KBM-7 (cell line): ENCODE results near the gene LRRTM4.

Experiments
- DNase-seq: peaks from one replicate; pipeline ENCODE4 v3.0.0-alpha.2; 2015
- in situ Hi-C: fragments of 300-500 bp; cut with MboI; formaldehyde crosslinking; loops from 2 replicates; pipeline ENCODE4 v1.14.3; 2020; ENCODE audit warnings: low sequenced_read_pairs, low pct_unique_long_range_greater_than_20kb, mixed read lengths

LRRTM4 gene

DNA sequence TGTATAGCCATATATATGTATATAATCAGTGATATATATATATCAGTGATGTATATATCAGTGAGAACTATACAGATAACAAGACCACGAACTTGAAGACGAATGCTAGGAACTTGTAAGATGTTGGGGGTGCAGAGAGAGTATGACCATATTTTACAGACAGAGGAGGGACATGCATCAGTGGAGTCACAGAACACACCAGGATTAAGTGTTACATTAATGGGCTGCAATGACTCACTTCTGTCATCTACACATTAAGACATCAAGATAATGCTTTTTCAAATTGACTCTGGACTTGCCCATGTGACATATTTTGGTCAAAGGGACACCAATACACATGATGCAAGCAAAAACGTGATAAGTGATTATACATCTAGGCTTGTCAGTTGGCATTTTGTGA is 501.0 kb downstream of the LRRTM4 start:
- DNase-seq, result no peak
- in situ Hi-C loops, result no loop called here

DNA sequence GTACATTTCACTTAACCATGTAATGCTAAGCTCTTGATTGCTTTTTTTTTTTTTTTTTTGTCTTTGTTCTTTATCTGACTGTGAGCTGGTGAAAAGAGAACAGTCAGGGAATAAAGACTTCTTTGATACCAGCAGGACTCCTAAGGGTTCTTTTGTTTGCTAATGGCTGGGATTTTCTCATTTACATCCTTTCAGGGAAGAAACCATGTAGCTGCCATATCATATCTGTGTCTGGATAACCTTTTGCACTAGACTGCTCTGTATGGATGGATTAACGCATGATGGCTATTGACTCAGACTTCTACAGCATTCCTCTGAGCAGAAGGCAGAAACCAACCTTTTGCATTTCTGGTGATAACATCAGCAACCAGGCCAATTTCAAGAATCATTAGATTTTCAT is 504.0 kb downstream of the LRRTM4 start:
- in situ Hi-C loops, result no loop called here

GRCh38 chr2:77017355-77017745 is 504.8 kb downstream of the LRRTM4 start:
- in situ Hi-C loops, result no loop called here

More for the DNA sequence above, 504.0 kb downstream of the LRRTM4 start:
- no peak for DNase-seq

GRCh38 chr2:77016443-77017354 is 505.5 kb downstream of the LRRTM4 start:
- no peak for DNase-seq
- in situ Hi-C loops, result no loop called here

More at GRCh38 chr2:77017355-77017745, 504.8 kb downstream of the LRRTM4 start:
- no peak for DNase-seq

GRCh38 chr2:77013953-77014352 is 508.2 kb downstream of the LRRTM4 start:
- DNase-seq, result no peak
- in situ Hi-C loops, result no loop called here

- DNase-seq, result no peak
- in situ Hi-C loops, result no loop called here
Observed at GRCh38 chr2:77013457-77013856, 508.7 kb downstream of the LRRTM4 start.

GRCh38 chr2:77009307-77009706 is 512.9 kb downstream of the LRRTM4 start:
- in situ Hi-C loops, result no loop called here
- no peak for DNase-seq

DNA sequence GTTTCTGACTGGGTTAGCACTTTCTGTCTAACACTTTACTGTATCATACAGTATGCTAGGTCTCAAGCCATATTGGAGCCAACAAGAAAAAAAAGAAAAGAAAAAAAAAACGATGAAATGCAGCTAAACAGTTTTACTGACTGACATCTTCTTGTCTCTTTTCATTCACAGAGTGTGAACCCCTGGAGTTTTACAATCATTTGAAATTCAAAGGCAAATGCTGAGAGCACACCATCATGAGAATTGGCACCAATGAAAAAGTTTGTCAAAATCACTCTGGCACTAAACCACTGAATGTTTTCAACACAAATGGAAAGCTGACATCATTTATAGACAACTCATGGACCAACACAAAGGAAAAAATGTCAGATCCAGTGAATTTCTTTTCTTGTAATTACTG is 513.3 kb downstream of the LRRTM4 start:
- in situ Hi-C loops, result no loop called here
- DNase-seq, result no peak

GRCh38 chr2:77007686-77008085 is 514.5 kb downstream of the LRRTM4 start:
- DNase-seq, result no peak
- in situ Hi-C loops, result no loop called here

- in situ Hi-C loops, result no loop called here
- DNase-seq, result no peak
Observed at GRCh38 chr2:77005522-77005921, 516.7 kb downstream of the LRRTM4 start.

DNA sequence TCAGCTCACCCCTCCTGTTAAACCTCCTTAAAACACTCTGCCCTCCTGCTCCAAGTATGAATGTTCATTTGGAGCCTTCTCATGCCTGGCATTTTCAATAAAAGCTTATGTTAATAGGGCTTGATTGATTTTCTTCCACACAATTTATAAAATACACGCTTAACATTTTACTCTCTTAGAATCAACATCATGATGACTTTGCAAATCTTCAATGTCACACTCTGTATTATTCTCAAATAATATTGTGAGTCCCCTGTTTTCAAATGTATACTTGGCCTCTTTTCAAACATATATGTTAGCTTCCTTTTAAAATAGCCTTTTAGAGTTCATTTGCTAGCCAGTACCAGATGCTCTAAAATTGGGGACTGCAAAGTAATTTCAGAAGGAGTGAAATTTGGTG is 520.3 kb downstream of the LRRTM4 start:
- no peak for DNase-seq
- in situ Hi-C loops, result no loop called here

DNA sequence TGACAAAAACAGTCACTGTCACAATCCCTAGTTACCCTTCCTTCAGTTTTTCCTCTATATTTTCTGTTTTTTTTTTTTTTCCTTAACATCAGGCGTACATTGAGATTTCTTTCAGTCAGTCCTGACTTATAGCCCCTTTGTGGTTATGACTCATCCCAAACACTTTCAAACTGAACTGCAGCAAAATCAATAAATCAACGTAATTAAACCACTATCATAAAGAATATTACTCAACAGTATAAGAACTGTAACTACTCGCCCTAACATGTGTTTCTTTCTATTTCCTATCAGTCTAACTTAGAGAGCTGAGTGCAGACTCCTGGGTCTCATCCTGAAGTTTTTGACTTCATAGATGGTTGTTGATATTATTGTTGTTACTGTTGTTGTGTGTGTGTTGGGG is 523.5 kb downstream of the LRRTM4 start:
- DNase-seq, result no peak
- in situ Hi-C loops, result no loop called here

- in situ Hi-C loops, result no loop called here
- DNase-seq, result no peak
Observed at GRCh38 chr2:76998152-76998551, 524.0 kb downstream of the LRRTM4 start.

DNA sequence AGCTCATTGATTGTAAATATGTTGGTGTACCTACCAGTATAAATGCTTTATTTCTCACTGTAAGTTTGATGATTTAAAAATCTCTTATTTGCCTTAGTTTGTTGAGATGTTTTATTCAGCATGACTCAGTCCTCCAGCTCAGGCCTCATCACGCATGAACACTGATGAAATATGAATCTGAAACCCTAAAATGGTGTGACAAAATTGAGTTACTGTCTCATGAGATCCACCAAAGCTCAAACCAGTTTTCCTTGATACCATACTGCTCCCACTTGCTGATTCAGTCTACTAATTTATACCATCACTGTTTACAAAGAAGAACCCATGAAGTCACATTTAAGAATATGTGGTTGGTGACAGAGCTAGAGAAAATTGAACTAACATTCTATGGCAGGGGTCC is 524.9 kb downstream of the LRRTM4 start:
- in situ Hi-C loops, result no loop called here
- DNase-seq, result no peak

- in situ Hi-C loops, result no loop called here
- DNase-seq, result no peak
Observed at GRCh38 chr2:76985387-76986136, 536.6 kb downstream of the LRRTM4 start.

DNA sequence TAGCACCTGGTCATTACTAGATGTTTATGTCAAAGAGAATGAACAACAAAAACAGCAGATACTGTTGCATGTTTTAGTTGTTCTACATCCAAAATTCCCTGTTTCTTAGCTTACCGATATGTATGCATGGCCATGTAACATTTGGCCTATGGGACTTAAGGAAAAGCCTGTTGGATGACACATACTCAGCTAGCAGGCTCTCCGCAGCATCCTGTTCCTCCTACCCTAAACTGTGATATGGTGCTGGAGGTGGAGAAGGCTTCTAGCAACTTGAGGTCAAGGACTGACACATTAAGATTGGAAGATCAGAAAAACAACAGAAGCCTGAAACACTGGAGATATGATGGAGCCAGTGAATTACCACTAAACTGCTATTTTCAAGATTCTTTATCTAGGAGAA is 537.8 kb downstream of the LRRTM4 start:
- in situ Hi-C loops, result no loop called here
- DNase-seq, result no peak

DNA sequence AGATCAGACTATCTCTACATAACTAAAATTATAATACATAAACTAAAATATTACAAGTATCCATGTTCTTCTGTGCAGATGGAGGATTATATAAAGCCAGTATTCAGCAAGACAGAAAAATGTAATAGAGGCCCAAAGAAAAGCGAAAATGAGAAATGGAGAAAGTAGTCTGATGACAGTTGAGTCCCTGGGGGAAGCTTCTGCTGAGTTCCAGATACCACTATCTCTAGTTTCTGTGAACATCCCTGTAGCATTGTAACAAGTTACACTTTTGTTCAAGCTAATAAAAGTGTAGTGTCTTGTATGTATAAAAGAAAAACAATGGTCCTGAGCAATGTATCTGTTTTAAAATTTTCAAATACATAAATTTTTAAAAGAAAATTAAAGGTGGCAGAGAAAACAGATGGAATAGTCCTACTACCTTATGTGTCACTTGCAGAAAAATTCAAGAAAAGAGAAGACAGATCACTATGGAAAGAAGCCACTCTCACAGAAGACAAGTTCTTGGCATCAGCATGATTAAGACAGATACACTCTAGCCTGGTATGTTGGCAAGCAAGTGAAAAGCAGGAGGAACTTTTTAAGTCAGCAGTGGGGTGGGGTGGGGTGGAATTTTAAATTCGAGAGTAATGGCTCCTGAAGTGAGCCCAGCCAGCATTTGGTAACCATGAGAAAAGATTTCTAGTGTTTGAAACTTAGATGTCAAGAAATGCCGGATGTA is 541.9 kb downstream of the LRRTM4 start:
- in situ Hi-C loops, result no loop called here
- DNase-seq, result no peak

DNA sequence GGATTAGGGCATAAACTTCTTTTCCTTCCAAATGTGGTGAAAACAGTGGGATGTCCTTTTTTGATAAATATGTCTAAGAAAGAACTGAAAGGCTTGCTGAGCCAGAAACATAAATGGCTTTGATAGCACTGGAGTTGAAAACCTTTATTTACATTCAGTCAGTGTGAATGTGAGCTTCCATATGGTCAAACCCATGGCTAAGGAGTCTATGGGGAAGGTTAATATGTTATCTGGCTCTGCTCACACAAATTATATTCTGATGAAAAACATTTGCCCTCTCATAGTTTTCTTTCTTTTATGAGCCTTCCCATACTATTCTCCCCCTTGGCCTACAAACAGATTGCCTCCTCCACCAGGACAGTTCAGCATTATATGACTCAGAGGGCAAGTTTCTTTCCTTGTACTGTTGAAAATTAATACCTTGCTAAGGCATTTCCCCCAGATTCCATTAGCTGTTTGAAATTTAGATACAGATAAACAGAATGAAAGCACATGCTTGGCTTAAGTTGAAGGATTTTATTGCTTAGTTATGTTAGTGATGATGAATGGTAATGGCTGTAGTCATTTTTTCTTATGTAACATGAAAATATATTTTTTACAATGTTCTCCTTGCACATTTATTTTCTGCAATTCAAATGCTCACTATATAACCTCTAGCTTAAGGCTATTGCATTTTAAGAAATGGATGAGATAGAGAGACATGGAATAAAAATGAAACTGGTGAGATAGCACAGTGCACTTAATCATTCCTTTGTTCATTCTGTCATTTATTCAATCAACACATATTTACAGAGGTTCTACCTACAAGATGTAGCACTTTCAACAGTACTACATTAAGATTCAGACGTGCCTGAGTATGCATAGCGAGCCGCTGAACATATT is 544.1 kb downstream of the LRRTM4 start:
- in situ Hi-C loops, result no loop called here
- DNase-seq, result no peak

- DNase-seq, result no peak
- in situ Hi-C loops, result no loop called here
Observed at GRCh38 chr2:76975752-76976151, 546.4 kb downstream of the LRRTM4 start.
